Posterior vena cava (tissue), 2 donors: ENCODE measurements around the gene APEX1. TPM values are rescaled to one million over a fixed set of nuclear protein-coding genes. Genes with fewer than 3 reads are reported as not detected.

Experiments used
- DNase-seq: peaks from one replicate; pipeline ENCODE4 v3.0.0-alpha.2; 2020; ENCODE audit warnings: low spot score
- intact Hi-C, 2 donors: fragments of 100-400 bp; cut with DNase I; formaldehyde crosslinking; loops; one replicate each; pipeline versions ENCODE4 v1.14.1 to v1.14.2; 2022 to 2023
- long read RNA-seq, 2 donors: library from polyadenylated mRNA; unstranded; transcript quantifications; one replicate each; pipeline ENCODE4 v2.0.0, GENCODE V29; 2020 to 2021
- total RNA-seq, 2 donors: library from RNA; stranded (reverse); fragmentation: NEBNext Ultra II Directional; extraction: Animal tissue kit (Norgen Biotek cat#: 25700); gene quantifications; one replicate each; pipeline ENCODE4 v1.2.1, GENCODE V29; 2021
- donor health status: DM: yes; HTN: yes; CAD: no.
- donor health status: DM: yes; HTN: yes; CAD: no.

The APEX1 gene
- total RNA-seq = 10 to 100 TPM; 74.3 to 96.2 TPM
- long read RNA-seq, donor 1, transcript APEX1-201 (5 exons, 1,484 nt) = major isoform, 13 of 27 reads
- long read RNA-seq, donor 1, transcript APEX1-205 (4 exons, 1,603 nt) = minor isoform, 6 of 27 reads
- long read RNA-seq, donor 1, partial matches to known transcripts = 1 of 27 reads
- long read RNA-seq, donor 1, other reads (novel, unspliced or antisense) = 3 of 27 reads
- long read RNA-seq, donor 2, transcript APEX1-210 (5 exons, 1,437 nt) = minor isoform, 14 of 198 reads
- long read RNA-seq, donor 2, transcript APEX1-201 (5 exons, 1,484 nt) = major isoform, 131 of 198 reads
- long read RNA-seq, donor 2, transcript APEX1-205 (4 exons, 1,603 nt) = minor isoform, 11 of 198 reads
- long read RNA-seq, donor 2, transcript APEX1-202 (5 exons, 1,387 nt) = minor isoform, 15 of 198 reads
- long read RNA-seq, donor 2, partial matches to known transcripts = 0 of 198 reads
- long read RNA-seq, donor 2, other reads (novel, unspliced or antisense) = 11 of 198 reads

- intact Hi-C loops = loop anchor here in 1 of 2 donors (10.0 kb wide), 2 partner anchors 120 to 510 kb away; partner anchors contain the start of gene CCNB1IP1
- peak; percentile 100 for DNase-seq
Observed at GRCh38 chr14:20454516-20455354, at the start of gene APEX1, which contains the start of gene OSGEP. APEX1 (plus strand) TSS chr14:20455226; CDS start chr14:20455646, 420 bp downstream. OSGEP (minus strand) TSS chr14:20454812; CDS start chr14:20454683, 129 bp downstream.

DNA sequence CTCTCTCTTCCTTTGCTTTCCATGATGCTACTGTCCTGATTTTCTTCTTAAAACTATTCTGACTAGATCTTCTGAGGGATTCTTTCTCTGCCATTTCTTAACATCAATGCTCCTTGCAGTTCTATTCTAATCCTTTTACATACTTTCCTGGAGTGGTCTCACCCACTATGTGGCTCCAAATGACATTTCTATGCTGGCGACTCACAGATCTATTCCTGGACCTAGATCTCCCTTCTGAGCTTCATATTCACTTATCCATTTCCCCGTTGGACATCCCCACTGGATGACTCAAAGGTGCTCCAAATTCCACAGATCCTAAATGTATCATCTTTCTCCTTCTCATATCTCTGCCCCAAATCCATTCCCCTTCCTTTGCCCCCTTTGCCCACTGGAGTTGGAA, 45.8 kb upstream of the APEX1 start:
- intact Hi-C loops = no loop called here
- DNase-seq = no peak

DNA sequence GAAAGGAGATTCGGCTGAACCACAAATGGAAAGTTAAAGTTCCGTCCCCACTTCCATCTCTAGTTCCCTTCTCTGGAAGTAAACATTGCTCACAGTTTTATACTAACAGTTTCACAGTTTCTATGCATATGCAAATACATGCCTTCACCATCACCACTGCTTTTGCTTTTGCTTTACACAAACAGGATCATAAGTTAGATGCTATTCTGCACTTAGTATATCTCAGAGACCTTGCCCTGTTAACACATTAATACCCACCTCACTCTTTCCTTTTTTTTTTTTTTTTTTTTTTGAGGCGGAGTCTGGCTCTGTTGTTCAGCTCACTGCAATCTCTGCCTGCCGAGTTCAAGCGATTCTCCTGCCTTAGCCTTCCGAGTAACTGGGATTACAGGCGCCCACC, 42.6 kb upstream of the APEX1 start:
- DNase-seq = no peak
- intact Hi-C loops = loop anchor here in 1 of 2 donors (5.0 kb wide), 2 partner anchors 200 to 270 kb away; partner anchors contain the start of gene RNASE4

DNA sequence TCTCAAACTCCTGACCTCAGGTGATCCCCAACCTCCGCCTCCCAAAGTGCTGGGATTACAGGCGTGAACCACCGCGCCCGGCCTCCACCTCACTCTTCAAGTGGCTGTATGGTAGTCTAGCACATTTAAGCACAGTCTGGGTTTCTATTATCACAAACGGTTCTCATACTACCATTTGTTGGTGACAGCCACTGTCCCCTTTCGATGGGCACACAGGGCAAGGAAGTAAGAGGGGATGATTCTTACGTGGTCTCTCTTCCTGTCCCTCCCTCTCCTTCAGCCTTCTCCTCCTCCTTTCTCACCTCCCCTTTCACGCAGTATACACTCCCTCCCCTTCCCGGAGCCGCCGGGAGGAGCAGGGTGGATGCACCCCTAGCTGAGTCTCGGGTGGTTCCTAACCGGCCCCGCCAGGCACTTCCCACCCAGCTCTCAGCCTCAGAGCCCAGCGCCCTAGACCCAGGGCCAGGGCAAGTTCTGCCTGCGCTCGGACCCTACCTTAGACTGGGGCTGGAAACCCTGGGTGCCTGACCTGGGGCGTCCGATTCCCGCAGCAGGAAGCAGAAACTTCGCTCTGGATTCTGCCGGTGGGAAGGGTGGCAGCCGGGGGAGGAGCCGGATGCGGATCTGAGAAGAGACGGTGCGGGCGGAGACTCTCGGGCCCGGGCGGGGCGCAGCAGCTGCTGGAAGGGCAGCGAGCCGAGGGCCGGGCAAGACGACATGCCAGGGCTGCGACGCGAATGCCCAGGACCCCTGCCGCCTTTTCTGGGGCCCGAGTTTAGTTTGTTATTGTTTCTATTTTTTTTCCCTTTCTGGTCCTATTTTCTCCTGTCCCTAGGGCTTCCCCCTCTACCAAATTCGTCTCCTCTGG, 41.9 kb upstream of the APEX1 start, which contains the start of gene TEP1:
TEP1 (minus strand) TSS at position 626 of the 868 bp plus-strand sequence. CDS start 5,062 bp downstream, outside the sequence.
- peak; percentile 97 for DNase-seq

DNA sequence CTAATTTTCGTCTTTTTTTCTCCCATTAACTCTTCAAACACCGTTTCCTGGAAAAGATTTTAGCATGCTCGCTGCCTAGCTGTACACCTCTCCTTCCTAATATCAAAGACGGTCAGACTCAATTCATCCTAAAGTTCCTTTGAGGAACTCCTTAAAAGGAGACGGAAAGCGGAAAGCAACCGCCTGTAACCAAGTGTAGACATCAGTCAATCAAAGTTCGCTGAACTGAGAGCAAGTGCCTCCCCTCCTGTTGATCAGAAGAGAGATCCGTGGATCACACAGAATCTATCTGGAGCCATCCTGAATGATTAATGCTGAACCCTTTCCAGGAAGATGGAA, 41.3 kb upstream of the APEX1 start:
- no peak for DNase-seq
- intact Hi-C loops = loop anchor here in 1 of 2 donors (5.0 kb wide), 2 partner anchors 199 to 269 kb away; partner anchors contain the start of gene RNASE4

More for the DNA sequence above, 41.9 kb upstream of the APEX1 start, which contains the start of gene TEP1:
- intact Hi-C loops = loop anchor here in 1 of 2 donors (5.0 kb wide), 2 partner anchors 199 to 269 kb away; partner anchors contain the start of gene RNASE4

- DNase-seq = no peak
Observed at GRCh38 chr14:20415782-20416206, 39.2 kb upstream of the APEX1 start.

GRCh38 chr14:20416223-20416622, 38.8 kb upstream of the APEX1 start:
- no peak for DNase-seq
- intact Hi-C loops = no loop called here

More at GRCh38 chr14:20415782-20416206, 39.2 kb upstream of the APEX1 start:
- intact Hi-C loops = no loop called here

DNA sequence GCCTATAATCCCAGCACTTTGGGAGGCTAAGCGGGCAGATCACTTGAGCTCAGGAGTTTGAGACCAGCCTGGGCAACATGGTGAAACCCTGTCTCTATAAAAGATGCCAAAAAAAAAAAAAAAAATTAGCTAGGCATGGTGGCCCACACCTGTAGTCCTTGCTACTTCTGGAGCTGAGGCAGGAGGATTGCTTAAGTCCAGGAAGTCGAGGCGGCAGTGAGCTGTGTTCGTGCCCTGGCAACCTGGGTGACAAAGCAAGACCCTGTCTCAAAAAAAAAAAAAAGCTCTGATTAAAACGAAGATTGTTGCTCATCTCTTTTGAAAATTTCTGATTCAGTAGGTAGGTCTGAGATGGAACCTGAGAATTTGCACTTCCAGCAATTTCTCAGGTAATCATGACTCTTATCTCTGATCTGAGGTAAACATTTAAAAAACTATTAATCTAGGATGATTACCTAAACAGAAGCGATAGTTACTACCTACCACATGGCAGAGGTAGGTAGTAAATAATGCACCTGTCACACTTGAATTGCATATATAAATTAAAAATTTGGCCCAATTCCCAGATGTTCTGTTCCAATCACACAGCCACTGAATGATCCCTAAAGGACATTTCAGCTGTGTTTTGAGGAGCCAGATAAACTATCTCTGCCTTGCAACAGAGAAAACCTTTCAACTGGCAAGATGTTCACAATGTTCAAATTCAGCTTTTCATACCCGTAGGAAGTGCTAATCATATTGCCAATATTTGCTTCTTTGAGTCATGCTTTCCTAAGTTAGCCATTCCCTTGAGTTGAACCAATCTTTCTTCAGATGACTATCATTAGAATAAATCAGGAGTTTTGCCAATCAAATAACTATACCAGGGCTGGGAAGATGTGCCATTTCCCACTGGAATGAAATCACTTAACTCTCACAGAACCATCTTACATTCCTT, 37.5 kb upstream of the APEX1 start:
- no peak for DNase-seq
- intact Hi-C loops = no loop called here

GRCh38 chr14:20418501-20418909, 36.5 kb upstream of the APEX1 start:
- no peak for DNase-seq
- intact Hi-C loops = no loop called here

GRCh38 chr14:20419419-20419818, 35.6 kb upstream of the APEX1 start:
- DNase-seq = no peak
- intact Hi-C loops = no loop called here

DNA sequence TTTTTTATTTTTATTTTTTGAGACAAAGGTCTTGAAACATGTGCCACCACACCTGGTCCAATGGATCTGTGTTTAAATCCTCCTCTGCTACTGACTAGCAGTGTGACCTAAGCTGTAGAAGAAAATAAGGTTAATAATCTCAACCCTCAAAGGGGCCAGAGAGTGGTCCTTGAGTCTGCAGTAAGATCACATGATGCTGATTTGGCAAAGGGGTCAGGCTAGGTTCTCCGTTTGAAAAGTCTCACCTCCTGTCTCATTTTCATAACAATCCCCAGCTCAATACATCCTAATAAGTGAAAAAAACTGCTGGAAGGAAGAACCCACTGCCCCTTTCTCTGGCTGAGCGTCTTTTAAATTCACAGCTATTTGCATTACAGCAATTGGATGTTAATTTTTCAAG, 33.8 kb upstream of the APEX1 start:
- no peak for DNase-seq
- intact Hi-C loops = loop anchor here in 1 of 2 donors (1.0 kb wide), 1 partner anchor 20 kb away; no protein-coding TSS in a partner anchor

DNA sequence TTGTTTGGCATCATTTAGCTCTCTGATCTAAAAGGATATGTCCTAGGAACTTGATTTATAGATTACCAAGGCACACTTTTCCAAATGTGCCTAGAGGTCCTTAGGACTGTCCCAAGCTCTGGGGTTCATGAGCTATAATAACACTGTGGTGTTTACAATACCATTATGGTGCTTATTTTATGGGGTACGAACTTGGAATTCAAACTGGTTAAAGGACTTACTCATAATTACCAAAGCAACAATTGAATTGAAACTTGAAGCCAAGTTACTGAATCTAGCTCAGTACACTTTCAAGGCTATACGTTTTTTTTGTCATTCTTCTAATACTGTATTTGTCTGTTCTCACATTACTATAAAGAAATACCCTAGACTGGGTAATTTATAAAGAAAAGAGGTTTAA, 32.1 kb upstream of the APEX1 start:
- intact Hi-C loops = no loop called here
- no peak for DNase-seq

- no peak for DNase-seq
- intact Hi-C loops = no loop called here
Observed at GRCh38 chr14:20424851-20425250, 30.2 kb upstream of the APEX1 start.

- intact Hi-C loops = no loop called here
- DNase-seq = no peak
Observed at GRCh38 chr14:20427231-20428009, 27.6 kb upstream of the APEX1 start.

DNA sequence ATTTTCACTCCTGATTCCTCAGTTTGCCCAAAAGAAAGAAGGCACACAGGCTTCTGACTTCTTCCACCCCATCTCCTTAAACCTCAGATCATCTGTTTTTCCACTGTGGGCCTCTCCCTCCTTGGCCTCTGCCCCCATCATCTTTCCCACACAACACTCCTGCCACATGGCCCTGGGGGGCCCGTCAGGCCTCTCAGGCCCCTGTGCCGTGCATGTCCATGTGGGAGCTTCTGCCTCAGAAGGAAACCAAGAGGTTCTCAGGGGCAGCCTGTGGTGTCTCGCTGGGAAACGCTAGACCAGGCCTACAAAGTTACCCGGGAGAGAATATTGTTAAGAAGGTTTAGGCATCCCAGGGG, 27.0 kb upstream of the APEX1 start:
- intact Hi-C loops = no loop called here
- DNase-seq = no peak

GRCh38 chr14:20428802-20429201, 26.2 kb upstream of the APEX1 start:
- DNase-seq = no peak
- intact Hi-C loops = no loop called here
